HEK293T (cell line): ENCODE measurements around the gene NRG3.

Experiments used
- FOXK2 ChIP-seq: fragments of 450-650 bp; IDR thresholded peaks from 2 replicates; pipeline ENCODE4 v1.6.1; 2016; ENCODE audit warnings: mild to moderate bottlenecking
- FOXM1 ChIP-seq: fragments of 450-650 bp; IDR thresholded peaks from 2 replicates; pipeline ENCODE4 v1.6.1; 2017; ENCODE audit warnings: mild to moderate bottlenecking, borderline replicate concordance
- SUZ12 ChIP-seq: fragments of 450-650 bp; IDR thresholded peaks from 2 replicates; pipeline ENCODE4 v1.6.1; 2016; ENCODE audit warnings: mild to moderate bottlenecking

- TF ChIP-seq FOXK2, result no peak
- TF ChIP-seq SUZ12, result no peak
- no peak for TF ChIP-seq FOXM1
These were observed 942.9 kb downstream of the NRG3 start for GRCh38 chr10:82817676-82818422.
